Left cardiac atrium (tissue), 4 donors: ENCODE measurements around the gene CREB1. TPM values are rescaled to one million over a fixed set of nuclear protein-coding genes. Genes with fewer than 3 reads are reported as not detected.
"Not testable (repeated sequence)": the region's sequence is repeated elsewhere in the genome, so short reads cannot be mapped to it uniquely, and the experiment has no call there.

Experiments
- ATAC-seq, 2 donors: fragments of 200-7000 bp; cut with Tn5 transposase; one replicate each; pipeline ENCODE4 v1.9.1; 2020; ENCODE audit warnings: mild to moderate bottlenecking in 2 of 2, moderate library complexity in 2 of 2
- DNase-seq: peaks from one replicate; pipeline ENCODE4 v3.0.0-alpha.2; 2020
- intact Hi-C, 2 donors: fragments of 100-400 bp; cut with DNase I; formaldehyde crosslinking; loops; one replicate each; pipeline versions ENCODE4 v1.14.1 to v1.15.1; 2022 to 2023
- long read RNA-seq: library from polyadenylated mRNA; unstranded; transcript quantifications from one replicate; pipeline ENCODE4 v2.0.0, GENCODE V29; 2021
- total RNA-seq, 2 donors: library from RNA; stranded (reverse); fragmentation: NEBNext Ultra II Directional; extraction: Animal tissue kit (Norgen Biotek cat#: 25700); gene quantifications; one replicate each; pipeline ENCODE4 v1.2.1, GENCODE V29; 2021
- donor health status: DM: no; HTN: yes; CAD: no.
- donor health status: DM: no; HTN: yes; CAD: no; lungs with severe emphysema.
- donor health status: DM: yes; HTN: yes; CAD: no.
- donor health status: Dilated cardiomyopathy.

CREB1 gene
- 10 to 100 TPM; 40.4 to 40.6 TPM for total RNA-seq
- long read RNA-seq, full-length matches to known transcripts: 41 of 55 reads
- long read RNA-seq, partial matches to known transcripts: 7 of 55 reads
- long read RNA-seq, other reads (novel, unspliced or antisense): 7 of 55 reads

DNA sequence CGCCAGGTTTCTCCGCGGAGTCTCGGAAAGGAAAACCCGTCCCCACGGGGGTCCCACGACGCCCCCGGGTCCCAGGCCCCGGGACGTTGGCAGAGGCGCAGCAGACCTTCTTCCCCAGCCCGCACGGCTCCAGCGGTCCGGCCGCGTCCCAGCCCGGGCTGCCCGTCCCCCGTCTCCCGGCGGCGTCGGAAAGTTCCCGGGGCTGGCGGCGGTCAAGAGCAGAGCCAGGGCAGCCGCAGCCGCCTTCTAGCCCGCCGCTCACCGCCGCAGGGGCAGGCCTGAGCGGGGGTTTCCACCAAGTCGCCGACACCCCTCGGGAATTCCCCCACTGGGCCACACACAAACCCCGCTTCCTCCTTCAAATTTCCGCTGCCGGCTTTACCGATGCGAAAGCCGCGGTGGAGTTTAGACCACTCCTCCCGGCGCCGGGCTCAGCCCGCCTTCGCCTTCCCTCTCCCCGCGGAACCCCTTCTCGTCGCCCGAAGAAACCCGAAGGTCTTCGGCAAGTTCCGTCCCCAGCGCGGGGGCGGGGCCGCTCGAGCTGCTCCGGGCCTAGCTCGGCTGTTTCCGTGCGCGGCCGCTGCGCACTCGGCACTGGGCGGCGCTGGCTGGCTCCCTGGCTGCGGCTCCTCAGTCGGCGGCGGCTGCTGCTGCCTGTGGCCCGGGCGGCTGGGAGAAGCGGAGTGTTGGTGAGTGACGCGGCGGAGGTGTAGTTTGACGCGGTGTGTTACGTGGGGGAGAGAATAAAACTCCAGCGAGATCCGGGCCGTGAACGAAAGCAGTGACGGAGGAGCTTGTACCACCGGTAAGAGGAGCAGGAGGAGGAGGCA is at the start of gene CREB1:
Gene CREB1 (plus strand): TSS at position 633 of the 830 bp plus-strand sequence. CDS start 25,674 bp downstream, outside the sequence.
- intact Hi-C loops: loop anchor here (5.0 to 10.0 kb wide), 2 partner anchors 47 to 95 kb away; partner anchors contain the start of gene METTL21A (in 2 of the 2)
- ATAC-seq: peak; percentile 96 to 97

DNA sequence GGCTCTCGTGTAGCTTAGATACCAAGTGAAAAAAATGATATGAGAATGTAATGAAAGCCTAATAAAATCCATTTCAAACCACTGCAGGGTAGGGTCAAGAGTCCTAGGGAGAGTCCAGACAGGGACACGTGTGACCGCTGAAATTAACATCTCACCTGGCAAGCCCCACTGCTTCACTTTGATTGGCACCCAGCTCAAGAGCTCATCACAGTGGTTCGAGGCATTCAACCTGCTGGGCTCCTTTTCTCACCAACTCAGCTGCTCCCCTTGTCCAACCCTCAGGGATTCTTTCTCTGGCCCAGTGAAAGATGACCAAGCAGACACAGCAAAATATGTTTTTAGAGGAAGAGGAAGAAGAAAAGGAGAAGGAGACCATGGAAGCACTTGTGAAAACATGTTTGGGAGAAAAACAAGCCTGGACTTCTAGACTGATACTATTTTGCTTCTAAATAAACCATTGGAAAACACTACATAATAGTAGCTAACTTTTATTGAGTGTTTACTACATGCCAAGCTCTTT is 49.2 kb upstream of the CREB1 start:
- ATAC-seq: peak in 1 of 2 donors; percentile 10
- intact Hi-C loops: loop anchor here in 1 of 2 donors (5.0 kb wide), 1 partner anchor 52 kb away; no protein-coding TSS in a partner anchor
- no peak for DNase-seq

More for the DNA sequence above, at the start of gene CREB1:
- peak; percentile 98 for DNase-seq

DNA sequence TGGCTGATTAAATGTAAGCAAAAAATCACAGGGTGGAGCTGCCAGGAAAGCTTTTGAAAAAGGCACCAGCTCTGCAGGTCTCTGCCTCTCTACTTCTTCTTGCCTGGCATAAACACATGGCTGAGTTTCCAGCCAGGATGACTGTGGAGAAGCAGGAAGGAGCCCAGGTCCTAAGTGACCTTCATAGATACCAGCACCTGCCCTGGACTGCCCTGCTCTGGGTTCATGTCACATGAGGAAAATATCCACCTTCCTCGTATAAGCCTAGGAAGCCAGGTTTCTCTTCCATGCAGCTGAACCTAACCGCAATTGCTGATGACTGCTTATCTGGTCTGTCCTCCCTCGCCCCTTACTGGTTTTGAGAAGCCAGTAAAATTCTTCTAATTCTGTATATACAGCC is 47.8 kb upstream of the CREB1 start:
- DNase-seq (no peak), ATAC-seq (peak in 1 of 2 donors; percentile 35)
- intact Hi-C loops: loop anchor here in 1 of 2 donors (5.0 kb wide), 1 partner anchor 50 kb away; no protein-coding TSS in a partner anchor

DNA sequence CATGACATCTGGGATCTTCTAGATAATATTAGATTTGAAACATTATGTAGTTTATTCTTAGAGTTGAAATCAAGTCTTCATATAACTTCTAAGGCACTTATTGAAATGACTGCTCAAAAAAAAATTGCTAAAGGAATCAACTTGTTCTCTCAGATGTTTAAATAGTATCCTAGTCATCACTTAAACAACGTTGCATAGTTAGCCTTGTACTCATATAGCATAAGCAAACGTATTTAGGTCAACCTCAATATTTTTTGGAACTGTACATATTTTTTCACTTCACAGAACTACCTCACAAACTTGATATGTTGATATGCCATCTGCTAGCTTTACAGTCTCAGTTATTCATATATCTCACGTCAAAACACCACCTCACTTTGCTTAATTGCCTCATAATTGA is 47.1 kb upstream of the CREB1 start:
- intact Hi-C loops: loop anchor here in 1 of 2 donors (5.0 kb wide), 1 partner anchor 50 kb away; no protein-coding TSS in a partner anchor
- DNase-seq (no peak), ATAC-seq (no peak)

DNA sequence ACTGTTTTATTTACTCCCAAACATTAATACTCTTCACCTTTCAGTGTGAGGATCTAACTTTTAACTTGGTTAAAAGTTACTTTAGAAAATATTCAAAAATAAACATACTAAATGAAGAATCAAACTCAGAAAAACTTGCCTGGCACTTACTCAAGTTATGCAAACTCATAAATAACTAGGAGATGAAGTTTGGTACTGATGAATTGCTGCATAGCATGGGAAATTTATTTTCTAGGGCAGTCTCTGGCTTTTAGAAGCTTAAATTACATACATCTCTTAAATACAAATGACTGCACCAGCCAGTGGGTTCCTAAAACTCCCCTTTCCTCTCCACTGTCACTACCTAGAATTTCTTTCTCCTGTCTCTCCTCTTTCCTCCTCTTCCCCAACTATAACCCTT is 46.7 kb upstream of the CREB1 start:
- intact Hi-C loops: loop anchor here in 1 of 2 donors (5.0 kb wide), 1 partner anchor 49 kb away; no protein-coding TSS in a partner anchor
- DNase-seq (no peak), ATAC-seq (no peak)

DNA sequence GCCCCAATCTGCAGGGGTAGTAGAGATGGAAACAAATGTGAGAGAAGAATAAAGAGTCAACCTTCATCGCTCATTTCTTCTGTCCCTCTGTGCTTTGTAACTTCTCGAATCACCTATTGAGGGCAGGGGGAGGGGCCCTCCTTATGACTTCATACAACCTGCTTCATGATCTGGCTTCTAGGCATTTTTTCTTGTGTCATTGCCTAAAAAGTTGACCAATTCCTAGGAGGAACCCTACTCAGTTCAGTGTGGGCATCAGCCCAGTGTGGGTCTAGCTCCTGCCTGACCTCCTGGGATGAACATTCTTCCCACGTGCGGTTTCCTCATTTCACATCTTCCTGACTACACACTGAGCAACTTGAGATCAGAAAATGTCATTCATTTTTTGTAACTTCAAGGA is 46.3 kb upstream of the CREB1 start:
- DNase-seq: no peak
- intact Hi-C loops: loop anchor here in 1 of 2 donors (5.0 kb wide), 1 partner anchor 49 kb away; no protein-coding TSS in a partner anchor
- ATAC-seq: no peak

DNA sequence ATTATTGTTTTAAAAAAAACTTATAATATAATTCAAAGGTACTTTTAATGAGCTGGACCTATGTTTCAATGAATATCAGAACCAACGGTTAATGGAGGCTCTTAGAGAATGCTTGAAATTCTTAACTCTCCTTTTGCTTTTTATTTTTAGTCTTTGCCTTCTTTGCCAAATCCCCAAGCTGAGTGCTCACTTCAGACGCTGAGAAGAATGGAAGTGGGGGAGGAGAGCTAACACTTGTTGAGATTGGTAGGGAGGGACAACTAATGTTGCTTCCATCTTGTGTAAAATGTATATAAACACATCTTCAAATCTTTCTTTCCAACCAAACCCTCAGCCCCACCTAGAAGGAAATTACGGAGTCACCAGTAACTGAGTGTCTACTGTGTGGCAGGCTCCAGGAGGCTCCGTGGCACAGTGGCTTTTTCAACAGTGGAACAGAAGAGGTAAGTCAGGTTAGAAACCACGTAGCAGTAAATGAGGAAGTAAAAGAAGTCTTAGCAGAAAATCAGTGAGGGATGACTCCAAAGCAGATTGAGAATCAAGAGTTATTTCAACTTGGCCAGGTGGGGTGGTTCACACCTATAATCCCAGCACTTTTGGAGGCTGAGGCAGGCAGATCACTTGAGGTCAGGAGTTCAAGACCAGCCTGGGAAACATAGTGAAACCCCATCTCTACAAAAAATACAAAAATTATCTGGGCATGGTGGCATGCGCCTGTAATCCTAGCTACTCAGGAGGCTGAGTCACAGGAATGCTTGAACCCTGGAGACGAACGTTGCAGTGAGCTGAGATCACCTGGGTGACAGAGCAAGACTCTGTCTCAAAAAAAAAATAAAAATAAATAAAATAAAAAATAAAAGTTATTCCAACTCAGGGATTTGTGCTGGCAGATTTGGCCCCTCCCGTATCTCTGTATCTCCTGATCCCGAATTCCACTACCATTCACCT is 45.0 kb upstream of the CREB1 start:
- intact Hi-C loops: loop anchor here in 1 of 2 donors (5.0 kb wide), 1 partner anchor 48 kb away; no protein-coding TSS in a partner anchor
- no peak for DNase-seq
- peak; percentile 28 to 67 for ATAC-seq

DNA sequence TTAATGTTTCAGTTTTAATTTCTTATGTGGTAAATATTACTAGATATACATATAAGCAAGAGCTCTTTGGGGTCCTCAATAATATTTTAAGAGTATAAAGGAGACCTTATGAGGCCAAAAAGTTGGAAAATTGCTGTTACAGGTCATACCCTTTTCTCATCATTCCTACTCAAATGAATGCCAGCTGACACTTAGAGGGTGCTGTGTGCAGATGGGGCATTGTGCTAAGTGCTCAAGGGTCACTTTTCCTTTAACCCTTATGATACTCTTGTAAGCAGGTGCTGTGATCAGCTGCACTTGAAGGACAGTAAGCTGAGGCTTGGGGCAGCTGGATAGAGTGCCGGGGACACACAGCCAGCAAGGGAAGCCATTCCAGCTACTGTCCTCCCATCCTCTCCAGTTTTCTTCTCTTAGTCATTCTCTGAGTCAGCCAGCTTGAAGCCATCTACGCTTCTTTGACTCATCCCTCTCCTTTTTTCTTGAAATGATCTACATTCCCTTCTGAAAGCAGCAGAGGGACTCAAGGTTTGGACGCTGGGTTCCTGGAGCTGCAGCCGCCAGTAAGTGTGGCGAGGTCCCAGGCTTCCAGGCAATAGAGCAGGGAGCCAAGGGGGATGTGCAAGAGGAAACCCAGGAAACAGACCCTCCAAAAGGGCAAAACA is 42.0 kb upstream of the CREB1 start:
- ATAC-seq: peak in 1 of 2 donors; percentile 67
- intact Hi-C loops: no loop called here
- DNase-seq: no peak

DNA sequence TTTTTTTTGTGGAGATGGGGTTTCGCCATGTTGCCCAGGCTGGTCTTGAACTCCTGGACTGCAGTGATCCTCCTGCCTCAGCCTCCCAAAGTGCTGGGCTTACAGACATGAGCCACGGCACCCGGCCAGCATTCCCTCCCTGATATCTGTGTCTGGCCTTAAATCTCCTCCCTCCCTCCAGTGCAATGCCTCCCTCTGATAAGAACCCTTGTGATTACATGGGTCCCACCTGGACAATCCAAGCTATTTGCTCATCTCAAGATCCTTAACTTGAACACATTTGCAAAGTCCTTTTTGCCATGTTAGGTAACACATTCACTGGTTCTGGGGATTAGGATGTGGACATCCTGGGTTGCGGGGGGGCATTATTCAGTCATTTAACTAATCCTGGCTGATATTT is 40.5 kb upstream of the CREB1 start:
- no peak for ATAC-seq
- intact Hi-C loops: no loop called here
- no peak for DNase-seq

DNA sequence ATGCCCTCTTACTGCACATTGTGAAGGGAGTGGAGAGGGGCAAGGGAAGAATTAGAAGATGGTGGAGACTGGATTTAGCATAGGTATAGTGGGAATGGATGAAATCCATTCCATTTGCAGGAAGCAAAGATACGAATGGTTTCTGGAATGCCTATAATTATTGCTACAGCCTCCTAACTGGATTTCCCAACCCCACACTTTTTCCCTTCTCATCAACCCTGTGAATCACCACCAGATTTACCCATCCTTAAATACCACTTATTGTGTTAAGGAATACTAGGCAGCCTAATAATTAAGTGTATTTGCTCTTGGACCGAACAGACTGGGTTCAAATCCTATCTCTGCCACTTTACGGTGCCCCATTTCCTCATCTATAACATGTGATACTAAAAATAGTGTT is 39.3 kb upstream of the CREB1 start:
- DNase-seq (no peak), ATAC-seq (no peak)
- intact Hi-C loops: no loop called here

DNA sequence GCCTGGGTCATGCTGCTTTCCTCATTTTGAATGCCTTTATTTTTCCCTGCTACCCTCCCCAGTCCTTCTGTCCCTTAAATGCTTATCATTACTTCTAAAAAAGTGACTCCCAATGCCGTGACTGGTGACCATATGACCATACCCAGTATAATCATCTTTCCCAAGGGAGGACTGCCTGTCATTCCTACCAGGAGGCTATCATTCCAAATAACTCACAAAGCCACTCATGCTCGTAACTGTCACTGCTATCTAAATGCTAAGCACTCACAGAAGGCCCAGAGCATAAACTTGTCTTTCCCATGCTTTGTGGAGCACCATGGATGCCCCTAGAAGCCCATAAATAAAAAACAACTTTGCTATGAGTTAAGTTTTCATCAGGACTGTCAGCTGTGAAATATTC is 38.7 kb upstream of the CREB1 start:
- DNase-seq (no peak), ATAC-seq (peak in 1 of 2 donors; percentile 63)
- intact Hi-C loops: no loop called here

DNA sequence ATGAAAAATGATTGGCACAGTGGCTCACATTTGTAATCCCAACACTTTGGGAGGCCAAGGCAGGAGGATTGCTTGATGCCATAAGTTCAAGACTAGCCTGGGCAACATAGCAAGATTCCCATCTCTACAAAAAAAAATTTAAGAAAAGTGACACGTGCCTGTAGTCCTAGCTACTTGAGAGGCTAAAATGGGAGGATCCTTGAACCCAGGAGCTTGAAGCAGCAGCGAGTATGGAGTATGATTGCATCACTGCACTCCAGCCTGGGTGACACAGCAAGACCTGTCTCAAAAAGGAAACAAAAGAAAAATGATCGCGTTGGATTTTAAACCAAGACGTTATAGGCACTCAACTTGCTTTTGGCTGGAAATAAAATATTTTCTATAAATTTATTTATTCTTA is 37.8 kb upstream of the CREB1 start:
- intact Hi-C loops: no loop called here
- DNase-seq: no peak
- no peak for ATAC-seq

DNA sequence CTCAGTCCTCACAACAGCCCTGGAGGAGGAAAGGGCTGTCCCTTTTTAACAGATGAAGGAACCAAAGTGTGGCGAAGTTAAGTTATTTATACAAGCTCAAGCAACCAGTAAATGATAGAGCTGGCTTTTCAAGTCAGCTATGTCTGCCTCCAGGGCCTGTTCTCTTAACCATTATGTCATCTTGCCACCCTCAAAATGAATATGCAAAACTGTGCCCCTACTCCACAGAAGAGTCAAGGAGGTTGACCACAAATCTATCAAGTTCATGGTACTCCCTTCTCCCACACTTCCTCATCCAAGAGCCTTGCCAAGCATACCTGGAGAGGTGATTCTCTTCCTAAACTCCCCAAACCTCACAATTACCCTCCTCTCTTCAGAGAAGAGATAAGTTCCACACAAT is 37.3 kb upstream of the CREB1 start:
- no peak for ATAC-seq
- intact Hi-C loops: no loop called here
- no peak for DNase-seq

DNA sequence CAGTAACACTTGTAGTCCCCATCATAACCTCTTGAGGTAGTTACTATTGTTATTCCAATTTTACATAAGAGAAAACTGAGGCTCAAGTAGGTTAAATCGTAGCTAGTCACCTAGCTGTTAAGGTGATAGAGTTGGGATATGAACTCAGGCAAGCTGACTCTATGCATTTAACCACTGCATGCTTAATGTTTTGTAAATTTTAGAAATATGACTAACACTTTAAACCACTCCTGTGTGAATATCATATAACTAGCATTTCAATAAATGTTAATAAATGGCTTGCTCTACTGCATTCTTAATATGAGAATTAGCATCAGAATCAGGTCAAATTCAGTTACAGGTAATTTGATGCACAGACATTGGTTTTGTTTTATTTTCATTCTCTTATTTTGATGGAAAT is 35.6 kb upstream of the CREB1 start:
- no peak for DNase-seq
- ATAC-seq: no peak
- intact Hi-C loops: no loop called here

DNA sequence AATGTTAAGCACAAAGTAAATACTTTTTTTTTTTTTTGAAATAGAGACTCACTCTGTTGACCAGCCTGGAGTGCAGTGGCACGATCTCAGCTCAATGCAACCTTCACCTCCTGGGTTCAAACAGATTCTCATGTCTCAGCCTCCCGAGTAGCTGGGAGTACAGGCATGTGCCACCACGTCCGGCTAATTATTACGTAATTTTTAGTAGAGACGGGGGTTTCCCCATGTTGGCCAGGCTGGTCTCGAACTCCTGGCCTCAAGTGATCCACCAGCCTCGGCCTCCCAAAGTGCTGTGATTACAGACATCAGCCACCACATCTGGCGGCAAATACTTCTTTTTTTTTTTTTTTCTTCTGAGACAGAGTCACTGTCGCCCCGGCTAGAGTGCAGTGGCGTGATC is 32.8 kb upstream of the CREB1 start:
- DNase-seq, ATAC-seq, intact Hi-C loops: not testable (repeated sequence)

DNA sequence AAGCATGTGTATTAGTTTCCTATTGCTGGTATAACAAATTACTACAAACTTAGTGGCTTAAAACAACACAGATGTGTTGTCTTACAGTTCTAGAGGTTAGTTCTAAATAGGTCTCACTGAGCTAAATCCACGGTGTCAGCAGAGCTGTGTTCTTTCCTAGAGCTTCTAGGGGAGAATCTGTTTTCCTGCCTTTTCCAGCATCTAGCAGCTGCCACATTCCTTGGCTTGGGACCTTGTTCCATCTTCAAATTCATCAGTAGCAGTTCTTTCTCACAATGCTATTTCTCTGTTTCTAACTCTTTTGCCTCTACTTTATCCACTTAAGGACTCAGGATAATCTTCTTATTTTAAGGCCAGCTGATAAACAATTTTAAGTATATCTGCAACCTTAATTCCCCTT is 32.2 kb upstream of the CREB1 start:
- ATAC-seq: no peak
- intact Hi-C loops: no loop called here
- no peak for DNase-seq

DNA sequence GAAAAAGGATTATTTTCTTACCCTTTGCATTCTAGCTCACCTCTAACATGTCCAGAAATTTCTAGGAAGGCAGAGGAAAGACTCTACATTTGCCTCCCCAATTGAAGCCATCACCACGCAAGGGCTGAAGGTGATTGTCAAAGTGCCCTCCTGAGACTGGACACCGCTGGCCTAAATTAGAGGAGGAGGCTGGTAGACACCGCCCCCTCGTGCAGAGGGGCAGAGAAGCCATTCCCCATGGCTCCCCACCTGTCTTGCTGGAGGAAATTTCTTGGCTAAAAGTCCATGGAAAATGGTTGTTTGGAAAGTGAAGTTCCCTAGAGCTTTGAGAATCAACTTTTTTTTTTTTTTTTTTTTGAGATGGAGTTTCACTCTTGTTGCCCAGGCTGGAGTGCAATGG is 31.3 kb upstream of the CREB1 start:
- no peak for DNase-seq

DNA sequence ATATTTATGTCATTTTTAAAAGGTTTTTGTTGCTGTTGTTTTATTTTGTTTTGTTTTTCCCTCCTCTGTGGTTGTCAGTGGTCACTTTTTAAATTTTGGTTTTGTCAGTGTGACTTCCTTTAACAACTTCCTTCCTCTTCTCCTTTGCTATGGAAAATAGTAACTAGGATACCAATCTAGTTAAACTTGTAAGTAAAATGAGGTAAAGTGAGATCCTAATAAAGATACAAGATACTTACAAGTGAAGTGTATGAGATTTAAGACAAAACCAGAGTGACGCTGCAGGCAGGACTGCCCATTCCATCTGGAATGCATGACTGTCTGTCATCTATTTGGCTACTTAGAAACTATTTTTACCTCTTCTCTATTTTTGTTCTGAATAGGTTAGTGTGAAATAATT is 30.6 kb upstream of the CREB1 start:
- no peak for DNase-seq
- no peak for ATAC-seq
- intact Hi-C loops: no loop called here

More for the DNA sequence above, 31.3 kb upstream of the CREB1 start:
- no peak for ATAC-seq
- intact Hi-C loops: no loop called here
